Hematopoietic multipotent progenitor cell treated with erythropoietin and hydrocortisone succinate and interleukin-3 and kit ligand, for 6 days (in vitro differentiated cells): ENCODE data around the gene ADAD2.

ENCODE experiments used
- DNase-seq: peaks from one replicate; pipeline ENCODE4 v3.0.0-alpha.2; 2015

ADAD2 gene

GRCh38 chr16:84190731-84191388 lies at the start of gene ADAD2:
TSS of gene ADAD2 (plus strand) at chr16:84191157. CDS start at chr16:84191231, 74 bp downstream.
- no peak for DNase-seq

GRCh38 chr16:84143081-84143480 lies 47.9 kb upstream of the ADAD2 start:
- DNase-seq: no peak

GRCh38 chr16:84143784-84144199 lies 47.2 kb upstream of the ADAD2 start:
- DNase-seq: no peak

GRCh38 chr16:84144209-84144858 lies 46.6 kb upstream of the ADAD2 start:
- DNase-seq: peak; percentile 49

GRCh38 chr16:84144859-84145639 lies 45.9 kb upstream of the ADAD2 start, which contains the start of the genes DNAAF1 and HSDL1:
TSS of gene DNAAF1 (plus strand) at chr16:84145308. CDS start at chr16:84145441, 133 bp downstream.
TSS of gene HSDL1 (minus strand) at chr16:84145177. CDS start at chr16:84131321, 13,856 bp downstream.
- peak; percentile 92 for DNase-seq

GRCh38 chr16:84150926-84151325 lies 40.0 kb upstream of the ADAD2 start:
- no peak for DNase-seq

GRCh38 chr16:84153660-84154214 lies 37.2 kb upstream of the ADAD2 start:
- DNase-seq: no peak

GRCh38 chr16:84155226-84155625 lies 35.7 kb upstream of the ADAD2 start:
- DNase-seq: no peak

- peak; percentile 74 for DNase-seq
Observed at GRCh38 chr16:84155771-84156170, 35.2 kb upstream of the ADAD2 start.

- peak; percentile 63 for DNase-seq
Observed at GRCh38 chr16:84156342-84156784, 34.6 kb upstream of the ADAD2 start.

GRCh38 chr16:84159007-84159406 lies 31.9 kb upstream of the ADAD2 start:
- DNase-seq: no peak

- DNase-seq: no peak
Observed at GRCh38 chr16:84159800-84160199, 31.2 kb upstream of the ADAD2 start.

GRCh38 chr16:84161037-84161436 lies 29.9 kb upstream of the ADAD2 start:
- DNase-seq: no peak

- DNase-seq: no peak
Observed at GRCh38 chr16:84161801-84162200, 29.2 kb upstream of the ADAD2 start.

GRCh38 chr16:84165746-84166145 lies 25.2 kb upstream of the ADAD2 start:
- no peak for DNase-seq

GRCh38 chr16:84166796-84167695 lies 23.9 kb upstream of the ADAD2 start:
- DNase-seq: no peak

GRCh38 chr16:84169765-84170310 lies 21.1 kb upstream of the ADAD2 start:
- DNase-seq: no peak

GRCh38 chr16:84174396-84174795 lies 16.6 kb upstream of the ADAD2 start:
- no peak for DNase-seq

GRCh38 chr16:84175350-84176081 lies 15.4 kb upstream of the ADAD2 start:
- DNase-seq: peak; percentile 74

- DNase-seq: no peak
Observed at GRCh38 chr16:84176192-84177053, 14.5 kb upstream of the ADAD2 start.
